Stimulated activated CD4-positive, alpha-beta T cell treated with anti-CD3 and anti-CD28 coated beads, Interleukin-1b, Interleukin-23, amount 100 ng/mL, for 24 hours (primary cell): Measurements from ENCODE around the gene TJP1.
"Not testable (repeated sequence)": the region's sequence is repeated elsewhere in the genome, so short reads cannot be mapped to it uniquely, and the experiment has no call there.

Source experiments
- DNase-seq, 4 experiments: peaks; one replicate each; pipeline ENCODE4 v3.0.0-alpha.2; 2020; ENCODE audit warnings: low read depth in 4 of 4, low spot score in 1 of 4

The TJP1 gene

GRCh38 chr15:29708519-29708918 lies 113.7 kb downstream of the TJP1 start:
- DNase-seq, result no peak

- no peak for DNase-seq
These were observed 117.2 kb downstream of the TJP1 start for GRCh38 chr15:29704950-29705597.

- DNase-seq, result no peak
These were observed 121.1 kb downstream of the TJP1 start for GRCh38 chr15:29701151-29701550.

GRCh38 chr15:29700296-29700695 lies 122.0 kb downstream of the TJP1 start:
- DNase-seq, result no peak

- DNase-seq, result no peak
These were observed 122.5 kb downstream of the TJP1 start for GRCh38 chr15:29699791-29700190.

- DNase-seq, result no peak
These were observed 124.1 kb downstream of the TJP1 start for GRCh38 chr15:29698030-29698701.

GRCh38 chr15:29696950-29697738 lies 125.1 kb downstream of the TJP1 start:
- DNase-seq, result no peak

GRCh38 chr15:29696506-29696905 lies 125.8 kb downstream of the TJP1 start:
- DNase-seq, result not testable (repeated sequence)

- DNase-seq, result no peak
These were observed 126.6 kb downstream of the TJP1 start for GRCh38 chr15:29695489-29696167.

- no peak for DNase-seq
These were observed 129.0 kb downstream of the TJP1 start for GRCh38 chr15:29693225-29693624.

GRCh38 chr15:29692527-29692926 lies 129.7 kb downstream of the TJP1 start:
- DNase-seq, result no peak

- no peak for DNase-seq
These were observed 131.3 kb downstream of the TJP1 start for GRCh38 chr15:29690765-29691475.

- no peak for DNase-seq
These were observed 132.8 kb downstream of the TJP1 start for GRCh38 chr15:29689287-29689986.

- no peak for DNase-seq
These were observed 133.6 kb downstream of the TJP1 start for GRCh38 chr15:29688506-29689286.

GRCh38 chr15:29687939-29688505 lies 134.2 kb downstream of the TJP1 start:
- no peak for DNase-seq

- no peak for DNase-seq
These were observed 135.0 kb downstream of the TJP1 start for GRCh38 chr15:29687204-29687815.

- no peak for DNase-seq
These were observed 135.6 kb downstream of the TJP1 start for GRCh38 chr15:29686445-29687203.

GRCh38 chr15:29686079-29686425 lies 136.2 kb downstream of the TJP1 start:
- no peak for DNase-seq
